GM15510 (cell line): ENCODE measurements around the gene LOXL4.

ENCODE experiments used
- POLR2A ChIP-seq: IDR thresholded peaks from 3 replicates; pipeline ENCODE4 v1.6.1; 2011; ENCODE audit warnings: borderline replicate concordance; ENCODE audit not compliant: insufficient read length; ENCODE audit errors: extremely low read depth

Gene LOXL4

DNA sequence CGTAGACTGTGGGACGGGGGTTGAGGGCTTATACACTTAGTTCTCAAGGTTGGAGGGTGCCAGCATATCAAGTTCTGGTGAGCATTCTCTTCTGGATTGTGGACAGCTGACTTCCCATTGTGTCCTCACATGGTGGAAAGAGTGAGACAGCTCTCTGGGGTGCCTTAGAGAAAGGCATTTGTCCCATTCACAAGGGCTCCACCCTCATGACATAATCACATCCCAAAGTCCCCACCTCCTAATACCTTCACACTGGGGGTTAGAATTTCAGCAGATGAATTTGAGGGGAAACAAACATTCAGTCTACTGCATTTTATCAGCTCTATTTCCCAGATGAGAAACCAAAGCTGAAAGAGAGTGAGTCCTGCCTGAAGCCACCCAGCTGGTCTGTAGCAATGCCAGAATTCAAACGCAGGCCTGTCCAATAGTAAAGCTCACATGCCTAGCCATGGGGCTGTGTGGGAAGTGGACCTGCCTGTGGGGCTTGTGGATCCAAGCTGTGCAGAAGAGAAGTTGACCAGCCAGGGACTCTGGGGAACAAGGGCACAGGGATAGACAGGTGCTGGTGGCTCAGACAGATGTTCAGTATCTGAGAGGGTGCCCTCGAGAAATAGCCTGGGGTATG, 34.9 kb upstream of the LOXL4 start:
- no peak for TF ChIP-seq POLR2A

DNA sequence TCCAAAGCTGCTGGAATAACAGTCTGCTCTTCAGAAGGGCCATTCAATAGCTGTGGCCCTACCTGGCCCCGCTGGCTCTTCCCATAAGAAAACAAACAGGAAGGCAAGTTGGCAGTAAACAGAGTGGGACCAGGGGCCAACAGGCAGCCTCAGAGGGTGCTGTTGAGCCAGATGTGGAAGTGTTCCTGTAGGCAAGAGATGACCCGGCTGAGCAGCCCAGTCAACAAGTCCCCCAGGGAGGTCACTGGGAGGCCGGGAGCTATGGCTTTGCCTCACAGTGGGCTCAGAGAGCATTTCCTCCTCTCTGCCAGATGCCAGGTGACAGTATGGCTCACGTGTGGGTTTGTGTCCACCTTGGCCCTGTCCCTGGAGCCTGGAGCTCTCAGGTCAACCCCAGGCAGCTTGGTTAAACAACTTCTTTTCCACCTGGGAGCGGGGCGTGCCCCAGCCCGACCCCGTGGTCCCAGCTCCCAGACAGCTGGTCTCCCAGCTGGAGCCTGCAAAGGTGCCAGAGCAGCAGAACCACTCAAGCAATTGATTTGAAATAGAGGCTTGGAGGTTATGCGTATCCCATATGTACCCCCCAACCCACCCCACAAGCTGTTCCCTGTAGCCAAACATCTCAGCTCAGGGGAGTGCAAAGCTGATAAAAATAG, 33.8 kb upstream of the LOXL4 start:
- no peak for TF ChIP-seq POLR2A

DNA sequence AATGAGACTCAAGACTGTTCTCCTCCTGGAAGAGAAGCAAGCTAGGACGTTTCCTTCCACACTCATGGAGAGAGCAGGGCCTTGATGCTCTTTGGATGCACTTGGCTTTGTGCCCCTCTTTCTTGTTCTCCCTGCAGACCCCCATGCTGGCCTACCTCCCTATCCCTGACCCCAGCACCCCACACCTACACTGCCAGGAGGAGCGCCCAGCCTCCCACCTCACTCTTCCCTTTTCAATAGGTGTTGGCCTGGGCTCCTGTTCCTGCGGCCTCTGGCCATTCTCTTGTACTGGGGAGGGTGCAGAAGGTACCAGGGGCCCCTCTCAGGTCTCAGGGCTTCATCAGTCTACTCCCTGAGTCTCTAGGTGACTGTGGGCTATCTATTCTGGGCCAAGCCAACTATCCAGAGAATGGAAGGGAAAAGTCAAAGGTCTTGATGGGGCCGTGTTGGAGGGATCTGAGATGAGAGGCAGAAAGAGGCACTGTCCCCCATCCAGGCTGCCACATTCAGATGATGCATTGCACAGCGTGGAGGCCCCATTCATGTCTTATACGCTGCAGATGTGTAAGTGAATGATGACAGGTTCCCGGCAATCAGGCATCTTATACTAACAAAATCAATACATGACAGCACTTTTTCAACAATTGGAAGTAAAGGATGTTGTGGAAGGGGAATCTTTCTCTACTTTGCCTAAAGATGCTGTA, 32.7 kb upstream of the LOXL4 start:
- TF ChIP-seq POLR2A = no peak

DNA sequence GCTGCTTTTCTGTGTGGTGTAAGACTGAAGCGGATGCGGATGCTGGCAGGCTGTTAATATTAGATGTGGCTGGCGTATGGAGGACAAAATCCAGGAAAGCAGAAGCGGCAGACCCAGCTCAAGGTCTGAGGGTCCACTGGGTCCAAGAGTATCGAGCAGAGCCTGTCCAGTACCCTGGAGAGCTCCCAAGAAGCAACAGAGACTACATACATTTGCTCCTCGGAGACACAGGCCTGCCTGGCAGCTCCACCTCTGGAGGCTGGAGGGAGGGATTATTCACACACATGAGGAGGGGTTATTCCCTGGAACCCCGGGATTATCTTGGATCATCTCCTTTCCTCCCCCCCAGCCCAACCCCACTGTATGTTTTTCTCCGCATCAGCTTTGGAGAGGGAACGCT, 31.3 kb upstream of the LOXL4 start:
- no peak for TF ChIP-seq POLR2A

DNA sequence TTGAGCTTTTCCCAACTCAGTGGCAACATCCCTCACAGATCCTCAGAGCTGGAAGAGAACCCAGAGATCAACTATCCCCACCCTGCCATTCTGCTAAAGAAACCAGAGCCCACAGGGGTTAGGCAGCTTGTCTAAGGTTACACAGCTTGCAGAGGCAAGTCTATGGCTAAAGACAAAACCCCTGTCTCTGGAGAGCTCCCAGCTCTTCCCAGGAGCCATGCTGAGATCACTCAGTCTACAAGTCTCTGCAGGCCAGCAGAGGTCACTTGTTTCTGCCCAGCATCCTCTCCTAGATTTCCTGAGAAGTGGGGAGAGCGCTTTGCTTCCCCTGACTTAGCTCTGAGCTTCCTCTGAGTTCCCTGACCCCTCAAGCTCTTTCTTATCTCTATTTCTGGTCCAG, 28.5 kb upstream of the LOXL4 start:
- TF ChIP-seq POLR2A = no peak

DNA sequence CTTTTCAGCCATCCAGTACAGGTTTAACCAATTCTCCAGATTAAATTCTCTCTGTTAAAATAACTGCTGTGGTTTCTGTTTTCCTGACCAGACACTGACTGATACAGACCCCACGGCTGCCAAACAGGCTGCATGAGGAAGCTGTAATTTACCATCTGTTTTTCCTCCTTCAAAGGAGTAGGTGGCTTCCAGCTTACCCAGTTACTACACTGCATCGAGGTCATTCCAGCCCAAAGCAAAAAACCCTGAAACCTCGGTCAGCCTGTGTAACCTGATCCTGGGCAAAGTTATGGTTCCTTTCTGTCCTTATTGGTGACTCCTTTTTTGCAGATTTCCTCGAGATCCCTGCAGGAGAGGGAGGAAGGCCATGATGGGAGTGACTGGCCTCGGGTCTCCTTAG, 27.9 kb upstream of the LOXL4 start:
- no peak for TF ChIP-seq POLR2A

DNA sequence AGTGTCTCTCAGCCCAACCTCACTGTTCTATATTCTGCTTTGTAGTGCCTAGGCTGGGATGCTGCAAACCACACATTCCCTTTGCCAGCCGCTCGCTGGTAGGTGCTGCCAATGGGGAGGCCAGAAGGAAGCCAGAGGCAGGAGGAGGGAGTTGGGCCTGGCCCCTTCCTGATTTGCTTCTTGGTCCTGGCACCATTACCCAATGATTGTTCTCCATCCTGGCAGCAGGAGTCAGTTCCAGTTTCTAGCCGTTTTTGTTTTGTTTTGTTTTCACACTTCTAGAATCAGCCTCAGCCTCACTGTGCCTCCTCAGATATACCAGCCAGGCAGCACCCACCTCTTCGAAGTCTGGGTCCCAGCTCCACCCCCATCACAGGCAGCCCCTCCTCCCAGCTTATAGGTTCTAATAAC, 27.4 kb upstream of the LOXL4 start:
- TF ChIP-seq POLR2A = no peak

DNA sequence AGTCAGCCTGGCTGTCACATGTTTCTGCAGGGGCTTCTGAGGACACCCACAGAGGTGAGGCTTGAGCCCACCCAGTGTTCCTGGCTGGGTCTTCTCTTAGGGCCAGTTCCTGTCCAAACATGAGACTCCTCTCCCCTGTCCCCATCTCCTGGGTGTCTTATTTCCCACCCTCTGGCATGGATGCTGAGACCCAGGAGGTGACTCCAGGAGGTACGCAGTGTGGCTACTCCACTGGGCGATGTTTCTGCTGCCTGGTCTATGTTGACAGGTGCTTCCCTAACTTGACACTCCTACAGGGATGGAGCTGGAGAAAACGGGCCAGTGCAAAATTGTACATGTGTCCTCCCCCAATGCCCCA, 26.3 kb upstream of the LOXL4 start:
- TF ChIP-seq POLR2A = no peak

DNA sequence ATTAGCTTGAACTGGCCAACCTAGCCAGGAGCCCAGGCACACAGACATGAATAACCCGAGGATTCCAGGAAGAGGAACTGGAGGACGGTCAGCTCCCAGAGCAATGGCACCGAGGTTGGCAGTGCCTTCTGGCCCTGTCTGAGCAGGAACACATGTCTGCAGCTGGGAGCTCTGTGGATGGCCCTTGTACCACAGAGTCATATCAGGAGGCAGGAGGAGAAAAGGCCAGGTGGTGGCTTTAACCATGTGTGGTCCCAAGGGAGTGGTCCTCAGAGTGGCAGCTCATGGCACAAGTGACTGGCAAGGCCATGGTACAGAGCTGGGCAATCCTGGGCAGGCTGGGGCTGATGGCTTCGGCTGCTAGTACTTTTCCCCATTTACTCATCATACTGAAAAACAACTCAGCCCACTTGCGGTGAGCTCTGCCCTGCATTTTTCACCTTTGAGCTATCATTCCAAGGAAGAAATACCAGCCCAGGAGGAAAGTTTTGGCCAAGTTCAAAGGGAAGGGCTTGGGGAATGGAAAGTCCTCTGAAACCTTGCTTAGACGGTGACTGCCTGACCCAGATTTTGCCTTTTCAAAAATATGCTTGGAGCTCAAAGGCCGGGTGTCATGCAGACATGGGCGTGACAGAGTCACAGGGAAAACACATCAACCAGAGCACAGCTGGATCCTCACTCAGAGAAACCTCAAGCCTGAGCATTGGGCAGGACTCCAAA, 25.7 kb upstream of the LOXL4 start:
- no peak for TF ChIP-seq POLR2A

DNA sequence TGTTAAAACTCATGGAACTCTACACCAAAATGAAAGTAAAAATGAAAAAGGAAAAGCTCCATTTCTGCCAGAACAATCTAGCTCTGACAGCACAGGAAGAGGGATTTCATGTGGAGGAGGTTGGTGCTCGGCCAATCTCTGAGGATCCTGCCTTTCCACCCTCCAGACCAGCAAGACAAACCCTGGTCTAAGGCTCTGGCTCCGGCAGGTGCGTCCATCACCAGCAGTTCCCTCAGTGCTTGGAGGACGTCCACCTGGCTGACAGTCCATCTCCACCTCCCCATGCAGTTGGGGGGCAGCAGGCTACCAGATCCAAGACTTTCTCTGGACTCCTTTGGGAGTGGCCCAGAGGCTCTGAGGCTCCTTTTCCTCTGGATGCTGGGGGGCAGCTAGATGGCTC, 25.0 kb upstream of the LOXL4 start:
- no peak for TF ChIP-seq POLR2A

DNA sequence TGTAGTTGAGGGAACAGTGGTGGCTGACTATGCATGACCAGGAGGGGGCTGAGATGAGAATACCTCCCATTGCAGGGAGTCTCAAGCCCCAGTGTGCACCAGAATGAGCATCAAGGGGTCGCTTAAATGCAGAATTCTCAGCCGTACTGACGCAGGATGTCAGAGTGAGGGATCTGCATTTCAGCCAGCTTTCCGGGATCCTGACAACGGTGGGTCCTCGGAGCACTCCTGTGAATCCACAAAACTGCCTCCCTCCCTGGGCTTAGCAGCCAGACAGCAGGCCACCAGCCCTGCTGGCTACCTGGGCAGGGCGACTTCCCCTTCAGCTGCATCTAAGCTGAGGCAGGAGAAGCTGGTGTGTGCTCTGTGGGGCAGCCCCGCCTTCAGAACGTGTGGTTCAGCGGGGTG, 21.8 kb upstream of the LOXL4 start:
- no peak for TF ChIP-seq POLR2A

DNA sequence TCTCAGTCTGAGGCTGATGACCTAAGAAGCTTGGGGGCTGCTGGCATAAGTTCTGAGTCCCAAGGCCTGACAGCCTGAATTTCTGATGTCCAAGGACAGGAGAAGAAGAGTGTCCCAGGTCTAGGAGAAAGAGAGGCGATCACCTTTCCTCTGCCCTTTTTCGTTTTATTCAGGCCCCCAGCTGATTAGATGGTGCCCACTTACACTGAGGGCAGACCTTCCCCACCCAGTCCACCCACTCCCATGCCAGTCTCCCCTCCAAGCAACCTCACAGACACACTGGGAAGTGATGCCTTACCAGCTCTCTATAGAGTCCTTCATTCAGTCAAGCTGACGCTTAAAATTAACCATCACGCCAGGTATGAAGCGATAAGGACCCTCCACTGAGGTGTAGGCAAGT, 19.3 kb upstream of the LOXL4 start:
- TF ChIP-seq POLR2A = no peak

DNA sequence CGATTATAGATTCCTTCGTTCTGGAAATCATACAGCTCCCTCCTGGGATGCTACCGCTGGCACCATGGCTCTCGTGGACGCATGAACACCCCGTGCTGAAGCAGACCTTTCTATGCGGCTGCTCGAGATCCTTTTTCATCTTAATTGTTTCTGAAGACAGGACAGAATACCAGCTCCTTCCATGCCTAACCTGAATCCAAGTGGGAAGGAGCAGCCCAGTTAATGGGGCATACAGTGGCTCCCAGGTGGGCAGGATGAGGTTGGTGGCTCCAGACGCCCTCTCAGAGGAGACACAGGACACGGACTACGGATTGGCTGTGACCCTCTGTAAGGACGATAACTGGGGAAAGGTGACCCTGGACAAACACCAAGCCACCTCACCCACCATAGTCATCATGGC, 18.4 kb upstream of the LOXL4 start:
- no peak for TF ChIP-seq POLR2A

DNA sequence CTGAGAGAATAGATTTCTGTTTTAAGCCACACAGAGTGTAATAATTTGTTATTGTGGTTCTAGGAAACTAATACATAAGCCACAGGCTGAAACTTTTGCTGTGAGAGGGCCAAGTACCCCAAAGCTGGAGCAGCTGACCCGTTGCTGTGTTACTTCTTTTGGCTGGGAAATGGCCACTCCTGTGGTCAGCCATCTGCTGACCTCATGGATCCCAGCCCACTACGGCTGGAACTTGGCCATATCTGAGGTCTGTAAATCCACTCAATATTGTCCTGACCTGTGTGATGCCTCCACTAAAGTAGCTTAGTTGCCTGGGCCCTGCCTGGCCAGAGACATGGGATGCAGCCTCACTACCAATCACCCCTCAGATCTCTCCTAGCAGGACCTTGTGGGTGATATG, 17.4 kb upstream of the LOXL4 start:
- TF ChIP-seq POLR2A = no peak

DNA sequence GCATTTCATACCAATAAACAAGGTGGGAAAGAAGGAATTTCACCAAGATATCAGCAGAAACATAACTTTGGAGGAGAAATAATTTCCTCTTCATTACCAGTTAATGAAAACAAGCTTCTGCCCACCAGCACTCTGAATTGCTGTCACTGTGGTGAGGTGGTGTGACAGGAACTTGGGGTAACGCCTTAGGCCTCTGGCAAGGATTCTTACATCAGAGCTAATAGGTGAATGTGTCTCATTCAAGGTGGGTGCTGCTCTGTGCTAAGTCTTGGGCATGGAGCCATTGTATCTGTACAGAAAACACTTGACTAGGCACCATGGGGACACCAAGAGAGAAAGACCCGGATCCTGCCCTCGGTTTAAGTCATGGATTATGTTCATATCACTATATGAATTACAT, 8.3 kb upstream of the LOXL4 start:
- TF ChIP-seq POLR2A = no peak
